Measurements from ENCODE around the gene OXER1. TPM values are rescaled to one million over a fixed set of nuclear protein-coding genes. Genes with fewer than 3 reads are reported as not detected.

Gene OXER1
- total and polyA plus RNA-seq, 12 donors = 0.16 to 11.2 (median 1.5) TPM; not detected in 1

- Histone ChIP-seq H3K4me1 (replicated peaks in 1 of 2) (no peaks in the 10 kb centered on the region), H3K4me3 (no peak overlapping the region), H3K27ac (no peak overlapping the region), H3K36me3 (replicated peaks in 1 of 2) (no peaks in the 10 kb centered on the region), H3K9me3 (replicated peaks in 1 of 3) (no peaks in the 10 kb centered on the region), H3K27me3 (no peaks in the 10 kb centered on the region)
- DNase-seq = no peak
- TF ChIP-seq CTCF (IDR thresholded peaks at IDR 0.05) = no peak
- intact Hi-C loops (cut with DNase I) = no loop called here
- 69 to 84% (median 78%) methylated on average over 3 of the region's 3 CpGs for WGBS, 4 donors
These were observed 11.9 kb upstream of the OXER1 start for GRCh38 chr2:42775810-42776209.

DNA sequence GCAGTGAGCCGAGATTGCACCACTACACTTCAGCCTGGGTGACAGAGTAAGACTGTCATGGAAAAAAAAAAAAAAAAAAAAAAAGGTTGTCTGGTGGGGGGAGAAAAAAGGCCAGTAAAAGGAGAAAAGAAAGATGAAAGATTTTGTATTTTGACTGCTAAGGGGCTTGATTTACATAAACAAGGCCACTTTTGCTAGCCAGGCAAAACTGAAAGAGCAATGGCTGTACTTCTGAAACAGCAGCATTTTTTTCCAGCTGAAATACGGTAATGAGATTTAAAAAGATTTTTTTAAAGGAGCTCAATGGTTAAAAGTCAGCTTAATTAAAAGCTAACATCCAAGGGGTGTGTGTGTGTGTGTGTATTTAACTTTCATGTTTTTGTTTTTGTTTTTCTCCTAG is 11.3 kb upstream of the OXER1 start:
- no peak for DNase-seq
- no peaks in the 10 kb centered on the region for H3K9me3 ChIP-seq (replicated peaks in 1 of 3)
- H3K27me3 ChIP-seq = no peaks in the 10 kb centered on the region
- no peak overlapping the region for H3K4me3 ChIP-seq
- H3K36me3 ChIP-seq (replicated peaks in 1 of 2) = no peaks in the 10 kb centered on the region
- intact Hi-C loops (cut with DNase I) = no loop called here
- no peak overlapping the region for H3K27ac ChIP-seq
- TF ChIP-seq POLR2A (IDR thresholded peaks at IDR 0.05) = no peak
- TF ChIP-seq CTCF (IDR thresholded peaks at IDR 0.05) = no peak
- WGBS, 4 donors = 57 to 66% (median 64%) methylated on average over 2 of the region's 2 CpGs
- no peaks in the 10 kb centered on the region for H3K4me1 ChIP-seq (replicated peaks in 1 of 2)

DNA sequence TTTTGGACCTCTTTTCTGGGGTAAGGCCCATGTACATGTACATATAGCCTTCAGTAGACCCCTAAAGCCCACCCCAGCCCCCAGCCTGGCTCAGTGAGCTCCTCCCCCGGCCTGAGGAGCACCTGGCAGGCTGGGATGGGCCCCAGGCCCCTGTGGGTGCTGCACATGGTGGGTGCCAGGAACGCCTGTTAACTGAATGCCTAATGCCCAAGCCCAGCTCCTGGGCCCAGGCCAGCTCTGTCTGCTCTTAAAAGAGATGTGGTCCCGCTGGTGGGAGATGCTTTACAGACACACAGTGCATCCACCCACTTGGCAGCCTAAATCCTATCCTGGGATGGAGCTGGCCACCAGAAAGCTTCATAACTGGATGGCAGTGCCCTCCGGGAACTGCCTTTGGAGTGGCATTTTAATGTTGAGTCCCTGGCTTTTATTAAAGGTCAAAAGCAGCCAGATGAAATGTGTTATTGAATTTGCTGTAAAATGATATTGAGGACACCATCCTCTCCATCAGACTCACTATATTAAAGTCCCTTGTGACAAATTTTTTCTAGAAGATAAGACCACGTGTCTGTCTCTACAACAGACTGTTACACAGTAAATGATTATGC is 7.7 kb upstream of the OXER1 start:
- no peaks in the 10 kb centered on the region for H3K36me3 ChIP-seq (replicated peaks in 1 of 2)
- WGBS, 4 donors = 76 to 89% (median 82%) methylated on average over 3 to 5 of the region's 5 CpGs
- TF ChIP-seq POLR2A (IDR thresholded peaks at IDR 0.05) (no peak), CTCF (IDR thresholded peaks at IDR 0.05) (no peak)
- intact Hi-C loops (cut with DNase I) = no loop called here
- H3K9me3 ChIP-seq (replicated peaks in 1 of 3) = no peaks in the 10 kb centered on the region
- H3K27ac ChIP-seq = no peak overlapping the region
- no peaks in the 10 kb centered on the region for H3K27me3 ChIP-seq
- DNase-seq = peak in 1 of 7 donors; percentile 49
- H3K4me3 ChIP-seq = no peak overlapping the region
- H3K4me1 ChIP-seq (replicated peaks in 1 of 2) = no peaks in the 10 kb centered on the region

- WGBS, 4 donors = 68 to 75% (median 73%) methylated on average over 12 to 19 of the region's 19 CpGs
These were observed 6.6 kb upstream of the OXER1 start for GRCh38 chr2:42770288-42771131.

More at GRCh38 chr2:42770288-42771131, 6.6 kb upstream of the OXER1 start:
- H3K27me3 ChIP-seq = no peaks in the 10 kb centered on the region
- no peaks in the 10 kb centered on the region for H3K4me1 ChIP-seq (replicated peaks in 1 of 2)
- H3K9me3 ChIP-seq (replicated peaks in 1 of 3) = no peaks in the 10 kb centered on the region
- peak in 6 of 7 donors; percentile 42 to 70 (median 58) for DNase-seq
- H3K27ac ChIP-seq = no peak overlapping the region
- H3K4me3 ChIP-seq = no peak overlapping the region
- peak; percentile 31 to 56 (median 53) for TF ChIP-seq CTCF (IDR thresholded peaks at IDR 0.05)
- no peak for TF ChIP-seq POLR2A (IDR thresholded peaks at IDR 0.05)
- H3K36me3 ChIP-seq (replicated peaks in 1 of 2) = no peaks in the 10 kb centered on the region
- intact Hi-C loops (cut with DNase I) = no loop called here
